ENCODE results near the gene SDSL. TPM values are rescaled to one million over a fixed set of nuclear protein-coding genes. Genes with fewer than 3 reads are reported as not detected.

Gene SDSL
- total RNA-seq, 2 donors from 2014 or later = 0.76 to 2.6 TPM

DNA sequence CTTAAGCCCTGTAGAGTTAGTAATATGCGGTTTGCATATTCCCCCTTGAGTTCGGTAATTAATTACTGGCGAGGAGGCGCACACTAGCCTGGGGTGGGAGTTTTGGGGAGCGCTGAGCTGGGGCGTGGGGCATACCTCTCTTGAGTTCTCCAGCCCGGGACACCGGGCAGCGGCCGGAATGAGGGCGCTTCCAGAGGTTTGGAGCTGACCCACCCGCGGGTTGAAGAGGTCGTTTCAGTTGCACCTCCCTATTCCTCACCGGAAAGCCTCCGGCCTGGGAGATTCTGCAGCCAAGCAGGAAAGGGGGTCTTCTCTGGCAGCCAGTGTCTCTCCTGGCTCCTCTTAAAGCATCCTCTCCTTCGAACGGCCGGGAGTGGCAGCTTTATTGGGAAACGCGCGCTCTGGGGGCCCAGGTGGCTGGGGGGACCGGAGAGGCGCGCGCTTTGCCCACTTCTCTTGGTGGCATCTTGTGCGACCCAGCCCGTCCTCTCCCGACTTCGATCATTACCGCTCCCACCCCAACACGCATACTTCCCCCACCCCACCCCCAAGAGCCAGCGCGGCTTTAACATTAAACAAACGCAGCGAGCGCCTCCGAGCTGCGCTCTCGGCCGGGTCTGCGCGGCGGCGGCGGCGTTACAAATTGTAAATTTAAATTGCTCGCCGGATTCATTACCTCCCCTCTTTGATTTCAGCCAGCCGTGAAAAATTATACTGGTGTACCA is 53.4 kb downstream of the SDSL start:
- DNase-seq (ENCODE audit: low spot score) = no peak
- H3K36me3 Mint-ChIP-seq = peaks cover 6% of the 10 kb centered on the region
- no peak for ATAC-seq
- no peak overlapping the region for H3K4me3 Mint-ChIP-seq
- H3K4me1 Mint-ChIP-seq (ENCODE audit: low read depth in 2 of 2) = peaks cover 0 to 10% of the 10 kb centered on the region in 2 donors
- H3K9me3 Mint-ChIP-seq = no peaks in the 10 kb centered on the region
- no peak overlapping the region for H3K27ac Mint-ChIP-seq
- H3K27me3 Mint-ChIP-seq = peaks cover 53 to 61% of the 10 kb centered on the region in 2 donors

DNA sequence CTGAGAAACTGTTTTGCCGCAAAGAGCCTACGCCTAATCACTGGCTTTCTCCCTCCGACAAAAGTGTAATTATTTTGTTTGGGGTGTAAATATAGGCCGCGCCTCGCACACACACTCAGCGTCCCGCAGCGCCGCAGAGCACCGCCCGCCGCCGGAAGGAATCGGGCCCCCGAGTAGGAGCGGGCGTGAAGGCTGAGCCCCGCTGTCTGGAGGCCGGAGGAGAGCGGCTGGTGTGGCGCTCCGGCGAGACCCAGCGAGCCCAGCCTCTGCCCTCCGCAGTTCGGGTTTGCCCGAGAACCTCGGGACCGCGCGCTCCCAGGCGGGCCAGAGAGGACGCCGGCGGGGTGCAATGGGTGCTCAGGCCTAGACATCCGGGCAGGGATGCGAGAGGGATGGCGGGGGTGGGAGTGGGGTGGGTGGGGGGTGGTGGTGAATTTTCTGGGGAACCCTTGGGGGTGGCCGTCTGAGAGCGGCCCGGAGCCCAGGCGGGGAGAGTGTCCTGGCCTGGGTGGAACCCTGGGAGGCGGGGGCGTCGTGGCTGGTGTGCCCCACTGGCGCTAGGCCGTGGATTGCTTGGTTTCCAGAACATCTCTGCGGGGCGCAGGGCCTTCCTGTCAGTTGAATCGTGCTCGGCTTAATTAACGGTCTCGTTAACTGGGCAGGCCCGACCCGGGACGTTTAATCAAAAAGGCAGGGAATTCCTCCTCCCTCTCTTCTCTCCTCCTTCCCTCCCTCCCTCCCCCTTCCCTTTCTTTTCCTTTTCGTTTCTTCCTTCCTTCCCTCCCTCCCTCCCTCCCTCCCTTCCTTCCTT is 54.2 kb downstream of the SDSL start:
- peaks cover 60 to 61% of the 10 kb centered on the region in 2 donors for H3K27me3 Mint-ChIP-seq
- no peak for ATAC-seq
- DNase-seq (ENCODE audit: low spot score) = no peak
- H3K36me3 Mint-ChIP-seq = peaks cover 6% of the 10 kb centered on the region
- H3K27ac Mint-ChIP-seq = no peak overlapping the region
- H3K4me1 Mint-ChIP-seq (ENCODE audit: low read depth in 2 of 2) = peaks cover 0 to 10% of the 10 kb centered on the region in 2 donors
- no peak overlapping the region for H3K4me3 Mint-ChIP-seq
- H3K9me3 Mint-ChIP-seq = no peaks in the 10 kb centered on the region

DNA sequence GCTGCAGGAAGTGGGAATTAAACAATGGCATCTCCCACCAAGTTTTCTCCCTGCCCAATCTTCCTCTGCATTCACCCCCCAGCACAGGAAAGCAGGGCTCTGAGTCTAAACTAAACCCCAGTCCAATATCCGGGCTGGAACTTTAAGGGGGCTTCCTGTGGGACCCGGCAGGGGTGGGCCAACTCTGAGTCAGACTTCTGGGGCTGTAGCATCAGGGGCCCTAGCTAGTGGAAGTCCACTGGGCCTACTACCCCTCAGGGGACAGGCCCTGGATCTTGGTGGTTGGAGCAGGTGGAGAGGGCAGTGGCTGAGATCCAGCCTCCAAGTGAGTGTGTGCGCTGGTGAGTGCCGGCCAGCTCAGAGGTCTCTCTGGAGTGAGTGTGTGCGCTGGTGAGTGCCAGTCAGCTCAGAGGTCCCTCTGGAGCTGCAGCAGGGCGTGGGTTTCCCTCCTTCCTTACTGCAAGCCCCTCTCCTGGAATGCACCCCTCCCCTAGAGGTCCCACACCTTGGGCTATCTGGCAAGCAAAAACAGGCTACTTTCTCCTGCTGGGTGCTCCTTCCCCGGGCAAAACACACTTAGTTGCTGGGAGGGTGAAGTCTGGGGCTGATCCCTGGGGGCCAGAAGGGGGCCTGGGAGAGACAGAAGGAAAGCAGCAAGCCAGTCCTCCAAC is 55.1 kb downstream of the SDSL start:
- peaks cover 0 to 10% of the 10 kb centered on the region in 2 donors for H3K4me1 Mint-ChIP-seq (ENCODE audit: low read depth in 2 of 2)
- no peak for DNase-seq (ENCODE audit: low spot score)
- peaks cover 6% of the 10 kb centered on the region for H3K36me3 Mint-ChIP-seq
- ATAC-seq = peak in 1 of 2 donors; percentile 35
- H3K27ac Mint-ChIP-seq = no peak overlapping the region
- no peaks in the 10 kb centered on the region for H3K9me3 Mint-ChIP-seq
- no peak overlapping the region for H3K4me3 Mint-ChIP-seq
- peaks cover 60 to 69% of the 10 kb centered on the region in 2 donors for H3K27me3 Mint-ChIP-seq

DNA sequence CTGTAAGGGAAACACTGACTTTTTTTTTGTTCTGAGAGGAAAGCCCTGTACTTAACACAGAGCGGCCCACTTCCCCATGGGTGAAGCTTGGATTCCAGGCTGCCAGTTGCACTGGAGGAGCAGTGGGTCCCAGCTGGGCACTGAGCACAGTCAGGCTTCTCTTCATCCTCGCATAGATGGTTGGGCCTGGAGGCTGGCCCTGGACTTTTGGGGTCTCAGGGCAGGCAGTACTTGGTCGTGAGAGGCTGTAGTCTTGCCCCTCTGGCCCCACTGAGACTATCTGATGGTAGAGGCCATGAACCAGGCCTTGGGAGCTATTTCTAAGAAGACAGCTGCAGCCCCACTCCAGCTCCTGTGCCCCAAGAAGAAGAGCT is 55.6 kb downstream of the SDSL start:
- Mint-ChIP-seq H3K27me3 (peaks cover 60 to 74% of the 10 kb centered on the region in 2 donors), H3K4me3 (no peak overlapping the region), H3K27ac (no peak overlapping the region), H3K4me1 (ENCODE audit: low read depth in 2 of 2) (peaks cover 0 to 10% of the 10 kb centered on the region in 2 donors), H3K36me3 (peaks cover 6% of the 10 kb centered on the region), H3K9me3 (no peaks in the 10 kb centered on the region)
- no peak for ATAC-seq
- no peak for DNase-seq (ENCODE audit: low spot score)

DNA sequence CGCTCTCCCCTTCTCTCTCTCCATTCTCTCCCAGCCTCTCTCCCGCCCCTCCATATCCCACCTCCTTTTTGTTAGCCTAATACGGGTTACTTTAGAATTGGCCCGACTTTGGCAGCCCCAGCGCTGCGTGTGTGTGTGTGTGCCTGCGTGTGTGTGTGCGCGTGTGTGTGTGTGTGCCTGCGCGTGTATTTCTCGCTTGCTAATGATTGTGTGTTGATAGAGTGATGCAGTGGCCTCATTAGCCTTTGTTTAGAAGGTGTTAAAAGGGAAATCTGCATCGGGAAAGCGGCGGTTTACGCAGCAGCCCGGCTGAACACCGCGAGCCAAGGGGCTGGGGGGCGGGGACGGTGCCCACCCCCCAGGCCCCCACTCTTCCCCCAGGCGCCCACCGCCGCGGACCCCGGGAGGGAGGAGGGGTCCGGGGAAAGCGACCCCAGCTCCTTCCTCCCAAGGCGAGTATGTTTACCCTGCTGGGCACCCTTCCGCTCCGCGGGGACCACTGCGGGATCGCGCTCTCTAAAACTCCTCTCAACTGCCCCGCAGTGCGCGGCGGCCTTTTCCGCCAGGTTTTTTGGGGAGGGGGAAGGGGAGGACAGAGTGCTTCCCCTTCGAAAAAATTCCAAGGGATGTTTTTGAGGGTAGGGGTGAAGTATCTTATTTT is 56.3 kb downstream of the SDSL start:
- no peak overlapping the region for H3K4me3 Mint-ChIP-seq
- no peak overlapping the region for H3K27ac Mint-ChIP-seq
- H3K4me1 Mint-ChIP-seq (ENCODE audit: low read depth in 2 of 2) = peaks cover 0 to 10% of the 10 kb centered on the region in 2 donors
- no peaks in the 10 kb centered on the region for H3K9me3 Mint-ChIP-seq
- no peak for DNase-seq (ENCODE audit: low spot score)
- no peak for ATAC-seq
- peaks cover 6% of the 10 kb centered on the region for H3K36me3 Mint-ChIP-seq
- H3K27me3 Mint-ChIP-seq = peaks cover 59 to 75% of the 10 kb centered on the region in 2 donors

DNA sequence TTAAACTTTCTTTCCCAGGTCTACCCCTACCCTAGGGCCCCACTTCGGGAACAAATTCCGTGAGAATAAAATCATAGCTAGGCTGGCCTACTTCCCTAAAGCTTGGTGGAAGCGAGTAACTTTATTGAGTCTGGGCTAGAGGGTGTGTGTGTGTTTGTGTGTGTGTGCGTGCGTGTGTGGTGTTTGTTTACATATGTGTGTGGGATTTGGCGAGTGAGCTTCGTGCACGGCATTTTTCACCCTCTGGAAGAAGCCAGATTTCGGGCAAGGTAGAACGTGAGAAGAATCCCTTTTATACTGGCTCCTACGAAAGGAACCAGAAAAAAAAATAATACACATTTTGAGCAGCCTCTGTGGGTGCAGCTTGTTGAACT is 57.0 kb downstream of the SDSL start:
- DNase-seq (ENCODE audit: low spot score) = no peak
- peaks cover 56 to 75% of the 10 kb centered on the region in 2 donors for H3K27me3 Mint-ChIP-seq
- no peak for ATAC-seq
- no peak overlapping the region for H3K27ac Mint-ChIP-seq
- peaks cover 0 to 8% of the 10 kb centered on the region in 2 donors for H3K4me1 Mint-ChIP-seq (ENCODE audit: low read depth in 2 of 2)
- H3K36me3 Mint-ChIP-seq = peaks cover 6% of the 10 kb centered on the region
- H3K9me3 Mint-ChIP-seq = no peaks in the 10 kb centered on the region
- no peak overlapping the region for H3K4me3 Mint-ChIP-seq

DNA sequence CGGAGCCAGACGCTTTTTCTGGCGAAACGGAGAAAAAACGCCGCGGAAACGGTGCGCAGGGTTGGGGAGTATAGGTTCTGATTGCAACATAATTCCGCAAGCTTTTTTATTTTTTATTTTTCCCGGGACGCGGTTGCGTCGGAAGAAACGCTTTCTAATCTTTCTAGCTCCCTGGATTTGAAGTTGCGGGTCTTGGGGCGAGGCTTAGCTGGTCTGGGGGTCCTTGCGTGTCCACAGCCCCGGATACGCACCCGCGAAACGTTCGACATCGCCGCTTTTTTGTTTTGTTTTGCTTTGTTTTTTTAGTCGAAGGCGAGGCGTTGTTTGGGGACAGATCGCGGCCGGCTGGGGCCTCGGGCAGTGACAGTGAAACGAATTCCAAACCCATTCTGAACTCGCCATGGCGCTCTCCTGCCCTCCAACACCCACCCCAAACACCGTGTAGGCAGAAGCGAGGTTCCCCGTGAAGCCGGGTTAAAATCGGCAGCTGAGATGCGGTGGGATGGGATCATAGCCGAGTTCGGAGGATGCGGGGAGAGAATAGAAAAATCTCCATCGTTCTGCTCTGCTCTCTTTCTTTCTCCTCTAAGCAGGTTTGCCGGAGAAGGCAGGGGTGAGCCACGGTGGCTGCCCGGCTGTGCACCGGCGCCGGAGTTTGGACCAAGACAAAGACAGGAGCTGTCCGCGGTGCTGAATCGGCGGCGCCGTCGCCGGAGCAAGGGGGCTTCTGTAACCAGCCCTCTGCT is 57.6 kb downstream of the SDSL start:
- H3K4me1 Mint-ChIP-seq (ENCODE audit: low read depth in 2 of 2) = peaks cover 0 to 4% of the 10 kb centered on the region in 2 donors
- H3K9me3 Mint-ChIP-seq = no peaks in the 10 kb centered on the region
- H3K27me3 Mint-ChIP-seq = peaks cover 51 to 71% of the 10 kb centered on the region in 2 donors
- peak overlapping the region in 1 of 2 donors; percentile 28 for H3K27ac Mint-ChIP-seq
- no peak overlapping the region for H3K4me3 Mint-ChIP-seq
- peaks cover 6% of the 10 kb centered on the region for H3K36me3 Mint-ChIP-seq
- ATAC-seq = peak in 1 of 2 donors; percentile 19
- DNase-seq (ENCODE audit: low spot score) = no peak

DNA sequence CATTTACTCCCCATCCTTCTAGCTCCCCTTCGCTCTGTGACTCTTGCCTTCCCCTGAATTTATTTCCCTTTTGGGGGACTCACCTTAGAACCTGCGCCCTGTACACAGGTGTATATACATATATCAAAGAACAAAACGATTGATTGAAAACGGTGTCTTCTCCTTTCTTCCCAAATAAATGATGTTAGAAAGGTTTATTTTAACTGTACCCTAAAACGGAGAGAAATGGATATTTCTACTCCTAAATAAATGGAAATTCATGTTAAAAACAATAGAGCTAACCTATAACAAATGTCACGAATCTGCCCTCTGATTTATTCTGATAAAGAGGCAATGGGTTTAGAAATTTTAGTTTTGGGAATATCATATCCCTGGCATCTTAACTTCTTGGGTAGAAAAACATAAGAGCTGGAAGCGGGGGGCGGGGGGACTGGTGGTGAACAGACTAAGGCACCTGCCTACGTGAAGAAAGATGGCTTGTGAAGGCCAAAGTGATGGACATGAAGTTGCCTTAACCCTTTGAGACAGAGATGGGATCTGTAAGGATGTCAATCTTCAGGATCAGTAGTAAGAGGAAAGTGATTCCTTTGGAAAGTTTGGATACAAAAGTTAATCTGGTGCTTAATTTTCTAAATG is 58.3 kb downstream of the SDSL start:
- ATAC-seq = no peak
- no peak for DNase-seq (ENCODE audit: low spot score)
- Mint-ChIP-seq H3K27ac (peak overlapping the region in 1 of 2 donors; percentile 28), H3K36me3 (peaks cover 6% of the 10 kb centered on the region), H3K9me3 (no peaks in the 10 kb centered on the region), H3K4me1 (ENCODE audit: low read depth in 2 of 2) (peaks cover 0 to 4% of the 10 kb centered on the region in 2 donors), H3K27me3 (peaks cover 45 to 64% of the 10 kb centered on the region in 2 donors), H3K4me3 (no peak overlapping the region)

DNA sequence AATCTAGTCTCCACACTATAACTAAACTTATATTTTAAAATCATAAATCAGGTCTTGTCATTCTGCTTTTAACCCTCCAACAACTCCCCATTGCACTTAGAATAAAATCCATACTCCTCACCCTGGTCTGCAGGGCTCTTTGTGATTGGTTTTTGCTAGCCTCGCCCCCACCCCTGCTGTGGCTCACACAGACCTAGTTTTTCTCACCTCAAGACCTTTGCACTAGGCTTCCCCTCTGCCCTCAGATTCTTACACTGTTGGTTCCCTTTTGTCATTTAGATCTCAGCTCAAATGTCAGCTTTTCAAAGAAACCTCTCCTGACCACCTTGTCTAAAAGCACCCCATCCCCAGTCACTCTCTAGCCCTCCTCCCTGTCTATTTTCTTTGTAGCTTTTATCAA is 60.2 kb downstream of the SDSL start:
- no peak overlapping the region for H3K4me3 Mint-ChIP-seq

DNA sequence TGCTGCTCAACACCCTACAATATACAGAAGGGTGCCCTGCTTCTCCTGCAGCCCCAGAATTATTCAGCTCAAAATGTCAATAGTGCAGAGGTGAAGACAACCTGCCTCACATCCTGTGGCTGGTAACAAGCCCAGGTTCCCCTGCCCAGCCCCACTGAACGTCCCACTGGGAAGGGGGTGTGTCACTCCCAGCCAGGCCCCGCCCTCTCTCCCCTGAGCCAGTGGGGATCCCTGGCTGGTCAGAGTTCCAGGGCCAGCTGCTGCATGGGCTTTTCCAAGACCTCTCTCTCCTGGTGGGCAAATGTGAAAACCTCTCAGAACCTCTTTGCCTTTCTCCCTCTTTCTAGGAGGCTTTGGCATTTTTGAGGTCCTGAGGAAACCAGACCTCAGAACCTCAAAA is 63.1 kb downstream of the SDSL start:
- DNase-seq (ENCODE audit: low spot score) (no peak), ATAC-seq (no peak)
- peaks cover 0 to under 1% of the 10 kb centered on the region in 2 donors for H3K4me1 Mint-ChIP-seq (ENCODE audit: low read depth in 2 of 2)
- no peaks in the 10 kb centered on the region for H3K9me3 Mint-ChIP-seq
- H3K27ac Mint-ChIP-seq = no peak overlapping the region
- H3K36me3 Mint-ChIP-seq = no peaks in the 10 kb centered on the region
- H3K27me3 Mint-ChIP-seq = peaks cover 38 to 66% of the 10 kb centered on the region in 2 donors
- H3K4me3 Mint-ChIP-seq = no peak overlapping the region

More for the DNA sequence above, 60.2 kb downstream of the SDSL start:
- H3K36me3 Mint-ChIP-seq = peaks cover 6% of the 10 kb centered on the region
- ATAC-seq (no peak), DNase-seq (ENCODE audit: low spot score) (no peak)
- H3K27me3 Mint-ChIP-seq = peaks cover 46 to 72% of the 10 kb centered on the region in 2 donors
- H3K4me1 Mint-ChIP-seq (ENCODE audit: low read depth in 2 of 2) = peaks cover 0 to 4% of the 10 kb centered on the region in 2 donors
- H3K9me3 Mint-ChIP-seq = no peaks in the 10 kb centered on the region
- no peak overlapping the region for H3K27ac Mint-ChIP-seq

DNA sequence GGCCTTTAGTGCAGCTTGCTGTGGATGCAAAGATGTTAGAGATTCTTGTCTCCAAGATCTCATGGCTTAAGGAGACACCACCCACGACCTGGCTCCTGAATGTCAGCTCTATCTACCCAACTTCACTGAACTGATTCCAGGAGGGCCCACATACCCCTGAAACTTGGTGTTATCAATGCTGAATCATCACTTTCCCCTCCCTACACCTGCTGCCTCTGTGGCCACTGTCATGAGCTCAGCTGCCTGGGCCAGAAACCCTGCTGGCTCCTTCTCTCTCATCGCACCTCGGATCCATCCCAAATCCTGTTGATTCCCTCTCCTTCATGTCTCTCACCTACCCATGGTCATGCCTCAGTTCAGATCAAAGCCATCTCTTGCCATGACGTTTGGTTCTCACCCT is 64.5 kb downstream of the SDSL start:
- Mint-ChIP-seq H3K9me3 (no peaks in the 10 kb centered on the region), H3K27ac (no peak overlapping the region), H3K27me3 (peaks cover 37 to 53% of the 10 kb centered on the region in 2 donors), H3K4me1 (ENCODE audit: low read depth in 2 of 2) (no peaks in the 10 kb centered on the region), H3K4me3 (no peak overlapping the region), H3K36me3 (no peaks in the 10 kb centered on the region)
- DNase-seq (ENCODE audit: low spot score) (no peak), ATAC-seq (no peak)

Measured in natural killer cell treated with Interleukin-12 subunit alpha and Interleukin-12 subunit beta and Interleukin-15 and Interleukin-18, amount 100 ng/mL, for 72 hours (primary cell).